CD4-positive, alpha-beta T cell treated with Interleukin-6 for 4 hours (primary cell): Measurements from ENCODE around the gene SEC14L3.

Experiments
- DNase-seq: peaks from one replicate; pipeline ENCODE4 v3.0.0-alpha.2; 2020; ENCODE audit warnings: mixed read lengths

The SEC14L3 gene

GRCh38 chr22:30471616-30472318 is at the start of gene SEC14L3:
Gene SEC14L3, minus strand, starts transcription at chr22:30472017. Its CDS starts 59 bp downstream, at chr22:30471958.
- DNase-seq, result no peak

DNA sequence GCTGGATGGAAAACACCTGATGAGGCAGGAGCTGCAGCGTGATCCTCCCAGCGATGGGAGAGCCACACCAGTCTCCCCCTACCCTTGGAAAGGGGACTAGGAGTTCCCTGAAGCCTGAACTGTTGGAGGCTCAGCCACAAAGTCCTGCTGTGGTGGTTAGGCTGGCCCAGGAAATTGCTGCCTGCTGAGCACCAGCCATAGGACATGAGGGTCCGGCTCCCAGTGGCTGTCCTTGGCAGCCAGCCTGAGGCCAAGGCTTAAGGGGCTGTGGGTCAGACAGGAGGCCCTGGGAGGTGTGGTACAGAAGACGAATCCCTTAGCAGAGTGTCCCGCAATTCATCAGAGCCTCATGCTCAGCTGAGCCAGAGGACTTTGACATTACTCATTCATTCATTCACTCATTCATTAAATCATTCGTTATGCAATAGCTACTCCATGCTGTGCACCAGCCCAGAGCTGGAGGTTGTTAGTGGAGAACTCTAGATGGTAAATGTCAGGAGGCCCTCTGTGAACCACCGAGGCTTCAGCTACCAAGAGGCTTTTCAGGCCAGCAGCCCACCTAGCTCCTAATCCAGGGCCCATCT is 48.1 kb upstream of the SEC14L3 start:
- no peak for DNase-seq

- no peak for DNase-seq
Measured at GRCh38 chr22:30516731-30517130, 44.9 kb upstream of the SEC14L3 start.

DNA sequence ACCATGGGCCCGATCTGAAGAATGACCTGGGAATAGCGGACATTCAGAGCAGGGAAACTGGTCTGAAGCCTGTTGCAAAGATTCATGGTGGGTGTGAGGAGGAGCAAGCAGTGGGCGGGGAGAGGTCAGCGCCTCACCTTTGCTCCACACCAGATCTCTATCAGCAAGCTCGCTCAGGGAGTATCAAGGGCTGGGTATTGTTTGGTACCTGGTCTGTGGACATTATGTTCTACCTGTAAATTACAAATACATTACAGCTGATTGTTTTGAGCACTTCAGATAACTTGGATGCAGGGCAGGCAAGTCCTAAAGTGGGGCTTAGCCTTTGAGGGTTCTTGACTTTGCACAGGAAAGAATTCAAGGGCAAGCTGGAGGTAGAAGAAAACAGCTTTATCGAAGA is 44.5 kb upstream of the SEC14L3 start:
- no peak for DNase-seq

DNA sequence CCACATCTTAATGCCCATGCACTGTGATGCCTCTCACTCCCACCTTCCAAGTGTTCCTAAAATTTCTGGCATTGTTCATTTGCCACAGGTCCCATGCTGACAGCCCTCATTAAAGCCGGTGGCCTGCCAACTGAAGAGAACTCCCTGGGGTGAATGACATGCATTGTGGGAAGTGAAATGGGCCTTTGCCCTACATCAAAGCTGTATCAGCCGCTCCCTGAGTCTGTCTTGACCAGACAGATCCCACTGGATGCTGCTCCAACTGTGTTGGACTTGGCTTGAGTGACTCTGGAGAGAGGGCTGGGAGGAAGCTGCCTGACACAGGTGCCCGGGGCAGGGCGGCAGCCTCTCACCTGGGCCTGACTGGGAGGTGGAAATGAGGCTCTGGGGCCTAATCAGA is 42.4 kb upstream of the SEC14L3 start:
- no peak for DNase-seq

- no peak for DNase-seq
Measured at GRCh38 chr22:30513462-30513861, 41.6 kb upstream of the SEC14L3 start.

- no peak for DNase-seq
Measured at GRCh38 chr22:30511911-30512310, 40.1 kb upstream of the SEC14L3 start.

DNA sequence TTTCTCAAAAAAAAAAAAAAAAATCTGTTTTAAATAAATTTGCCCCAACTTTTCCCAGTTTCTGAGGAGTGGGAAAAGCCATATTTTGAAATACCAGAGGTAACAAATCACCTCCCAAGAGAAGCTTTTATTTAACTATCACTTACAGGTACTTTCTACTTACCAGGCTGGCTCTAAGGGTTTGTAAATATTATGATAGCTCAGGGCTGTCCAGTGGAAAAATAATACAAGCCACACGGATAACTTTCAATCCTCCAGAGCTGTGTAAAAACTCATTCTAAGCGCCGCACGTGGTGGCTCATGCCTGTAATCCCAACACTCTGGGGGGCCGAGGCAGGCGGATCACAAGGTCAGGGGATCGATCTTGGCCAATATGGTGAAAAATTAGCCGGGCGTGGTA is 39.3 kb upstream of the SEC14L3 start:
- DNase-seq, result no peak

DNA sequence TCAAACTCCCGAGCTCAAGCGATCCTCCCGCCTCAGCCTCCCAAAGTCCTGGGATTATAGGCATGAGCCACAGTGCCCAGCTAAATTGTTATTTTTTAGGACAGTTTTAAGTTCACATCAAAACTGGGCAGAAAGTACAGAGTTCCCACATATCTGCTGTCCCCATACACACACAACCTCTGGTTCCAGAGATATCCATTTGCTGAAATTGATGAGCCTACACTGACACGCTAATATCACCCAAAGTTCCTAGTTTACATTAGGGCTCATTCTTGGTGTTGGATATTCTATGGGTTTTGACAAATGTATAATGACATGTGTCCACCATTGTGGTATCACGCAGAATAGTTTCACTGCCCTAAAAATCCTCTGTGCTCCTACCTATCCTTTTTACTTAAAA is 36.4 kb upstream of the SEC14L3 start:
- no peak for DNase-seq

DNA sequence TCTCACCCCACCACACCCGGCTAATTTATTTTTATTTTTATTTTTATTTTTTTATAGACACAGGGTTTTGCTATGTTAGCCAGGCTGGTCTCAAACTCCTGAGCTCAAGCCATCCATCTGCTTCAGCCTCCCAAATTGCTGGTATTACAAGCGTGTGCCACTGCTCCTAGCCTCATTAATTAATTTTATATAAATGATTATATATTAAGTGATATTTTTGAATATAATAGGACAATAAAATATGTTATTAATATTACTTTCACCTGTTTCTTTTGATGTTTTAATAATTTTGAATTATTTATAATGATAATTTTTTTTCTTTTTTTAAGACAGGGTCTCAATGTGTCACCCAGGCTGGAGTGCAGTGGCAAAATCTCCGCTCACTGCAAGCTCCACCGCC is 35.9 kb upstream of the SEC14L3 start:
- no peak for DNase-seq

- DNase-seq, result no peak
Measured at GRCh38 chr22:30506507-30506968, 34.7 kb upstream of the SEC14L3 start.

DNA sequence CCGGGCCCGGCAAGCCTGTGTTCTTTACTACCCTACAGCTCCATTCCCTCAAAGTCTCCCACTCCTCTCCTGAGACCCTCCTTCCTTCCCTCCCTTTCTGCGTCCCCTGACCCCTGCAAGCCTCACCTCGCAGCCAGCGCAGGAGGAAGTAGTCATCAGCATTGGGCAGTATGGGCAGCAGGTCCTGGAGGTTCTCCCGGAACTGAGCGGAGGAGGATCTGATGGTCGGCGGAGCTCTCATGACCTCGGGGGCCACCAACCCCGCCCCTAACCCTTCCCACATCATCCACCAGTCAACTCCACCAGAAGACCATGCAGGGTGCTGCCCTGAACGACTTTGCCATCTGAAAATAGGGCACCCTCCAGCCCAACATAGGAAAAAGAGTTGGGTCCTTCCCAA is 31.7 kb upstream of the SEC14L3 start:
- DNase-seq, result no peak

- DNase-seq, result no peak
Measured at GRCh38 chr22:30502911-30503310, 31.1 kb upstream of the SEC14L3 start.

DNA sequence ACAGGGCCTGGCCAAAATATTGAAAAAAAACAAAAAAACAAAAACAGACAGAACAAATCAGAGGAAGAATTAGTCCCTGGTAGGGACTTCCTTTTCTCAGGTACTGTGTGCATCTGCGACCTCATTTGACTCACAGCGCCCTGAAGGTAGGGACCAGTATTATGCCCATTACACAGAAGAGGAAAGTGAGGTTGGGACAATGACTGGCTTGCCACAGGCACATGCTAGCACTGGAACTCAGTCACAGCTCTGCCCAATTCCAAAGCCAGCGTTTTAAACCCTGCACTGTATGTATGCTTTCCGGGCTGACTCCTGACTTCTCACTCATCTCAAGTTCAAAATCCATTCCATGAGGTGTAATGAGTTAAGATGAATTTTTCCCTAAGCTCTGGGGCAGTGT is 30.3 kb upstream of the SEC14L3 start:
- DNase-seq, result no peak

- DNase-seq, result no peak
Measured at GRCh38 chr22:30500628-30501027, 28.8 kb upstream of the SEC14L3 start.

GRCh38 chr22:30497466-30498150 is 25.8 kb upstream of the SEC14L3 start:
- no peak for DNase-seq

DNA sequence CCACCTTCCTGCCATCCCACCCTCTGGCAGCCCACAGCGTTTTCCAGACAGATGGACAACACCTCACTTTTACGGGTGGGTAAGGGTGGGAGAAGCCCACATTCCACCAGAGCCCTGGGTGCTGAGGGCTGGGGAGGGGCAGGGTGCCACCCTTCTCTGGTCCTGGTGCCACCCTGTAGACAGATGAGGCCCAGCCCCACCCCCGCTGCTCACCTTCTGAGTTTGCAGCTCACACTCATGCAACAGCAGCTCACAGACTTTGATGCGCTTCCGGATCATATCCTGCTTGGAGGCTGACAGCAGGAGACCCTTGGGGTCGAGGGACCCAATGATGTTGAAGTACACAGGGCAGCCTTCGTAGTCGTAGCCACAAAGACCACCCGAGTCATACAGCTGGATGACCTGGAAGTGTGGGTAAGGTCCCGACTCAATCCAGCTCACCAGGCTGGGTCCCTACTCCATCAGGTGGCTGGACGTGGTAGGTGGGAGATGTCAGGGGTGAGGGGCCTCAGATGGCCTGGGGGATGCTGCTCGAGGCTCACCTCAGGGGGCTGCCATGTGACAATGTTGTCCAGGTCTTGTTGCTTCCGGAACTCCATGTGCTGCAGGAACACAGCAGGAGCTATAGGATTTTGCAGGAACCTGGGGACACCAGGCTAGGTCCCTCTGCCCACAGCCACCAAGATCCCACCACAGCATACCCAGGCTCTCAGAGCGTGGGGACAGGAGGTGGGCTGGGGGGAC is 23.4 kb upstream of the SEC14L3 start:
- DNase-seq, result no peak

- DNase-seq, result no peak
Measured at GRCh38 chr22:30492144-30492543, 20.3 kb upstream of the SEC14L3 start.

- no peak for DNase-seq
Measured at GRCh38 chr22:30491381-30491780, 19.6 kb upstream of the SEC14L3 start.

GRCh38 chr22:30490399-30490798 is 18.6 kb upstream of the SEC14L3 start:
- no peak for DNase-seq

- no peak for DNase-seq
Measured at GRCh38 chr22:30488121-30488520, 16.3 kb upstream of the SEC14L3 start.

- DNase-seq, result no peak
Measured at GRCh38 chr22:30486661-30487115, 14.9 kb upstream of the SEC14L3 start.

- no peak for DNase-seq
Measured at GRCh38 chr22:30486118-30486517, 14.3 kb upstream of the SEC14L3 start.
